Osteoblast (primary cell): ENCODE data around the gene CHSY1. TPM values are rescaled to one million over a fixed set of nuclear protein-coding genes. Genes with fewer than 3 reads are reported as not detected.
A peak's percentile ranks its signal among the peaks of the same experiment; 100 is the strongest.

Source experiments
- DNase-seq: peaks from one replicate; pipeline ENCODE4 v3.0.0; 2011; ENCODE audit warnings: low spot score, mixed read lengths; ENCODE audit not compliant: insufficient read length; ENCODE audit errors: missing footprints
- H2AFZ ChIP-seq: 2 replicates; pipeline ENCODE4 v1.6.0; 2011; ENCODE audit warnings: mild to moderate bottlenecking, low read length
- H3K27ac ChIP-seq: 2 replicates; pipeline ENCODE4 v1.5.1; 2011; ENCODE audit warnings: mild to moderate bottlenecking, low read depth, low read length, moderate library complexity
- H3K27me3 ChIP-seq: 2 replicates; pipeline ENCODE4 v1.6.0; 2012; ENCODE audit warnings: mild to moderate bottlenecking, control low read depth, inconsistent platforms, low read length, moderate library complexity; ENCODE audit not compliant: insufficient read depth
- H3K36me3 ChIP-seq: 2 replicates; pipeline ENCODE4 v1.5.1; 2011; ENCODE audit warnings: mild to moderate bottlenecking, low read length, control low read depth, moderate library complexity; ENCODE audit not compliant: insufficient read depth
- H3K4me1 ChIP-seq: 2 replicates; pipeline ENCODE4 v1.5.1; 2011; ENCODE audit warnings: mild to moderate bottlenecking, low read length, control low read depth, moderate library complexity; ENCODE audit not compliant: insufficient read depth
- H3K4me2 ChIP-seq: 2 replicates; pipeline ENCODE4 v1.6.0; 2011; ENCODE audit warnings: mild to moderate bottlenecking, low read length; ENCODE audit not compliant: insufficient read depth
- H3K4me3 ChIP-seq: fragments of 200-600 bp; sonication (generic); 3 replicates; pipeline ENCODE4 v1.5.1; 2012; ENCODE audit warnings: mild to moderate bottlenecking, low read length, inconsistent platforms; ENCODE audit not compliant: insufficient read depth
- H3K79me2 ChIP-seq: 2 replicates; pipeline ENCODE4 v1.6.0; 2012; ENCODE audit warnings: mild to moderate bottlenecking, low read length, control low read depth, inconsistent platforms; ENCODE audit not compliant: insufficient read depth
- H3K9me3 ChIP-seq: 2 replicates; pipeline ENCODE4 v1.5.1; 2011; ENCODE audit warnings: low read depth, low read length, control low read depth
- H4K20me1 ChIP-seq: 2 replicates; pipeline ENCODE4 v1.6.0; 2012; ENCODE audit warnings: mild to moderate bottlenecking, low read length, control low read depth; ENCODE audit not compliant: insufficient read depth
- CTCF ChIP-seq: IDR thresholded peaks from 2 replicates; pipeline ENCODE4 v1.5.1; 2011; ENCODE audit warnings: mild to moderate bottlenecking, low read depth, low read length, moderate library complexity; ENCODE audit errors: extremely low read depth
- total RNA-seq: library from RNA; depleted of rRNA; stranded (reverse); fragments of >200 nt; gene quantifications from 2 replicates; pipeline ENCODE4 v1.2.3, GENCODE V29; 2012

Gene CHSY1
- total RNA-seq, 1 donor: 39.1 TPM

GRCh38 chr15:101213147-101213546 lies 38.7 kb downstream of the CHSY1 start:
- TF ChIP-seq CTCF: no peak
- Histone ChIP-seq H3K27ac (no peak overlapping the region), H3K4me1 (peaks cover 29% of the 10 kb centered on the region), H2AFZ (no peak overlapping the region), H3K9me3 (no peaks in the 10 kb centered on the region), H3K79me2 (peaks cover 99% of the 10 kb centered on the region), H3K27me3 (no peaks in the 10 kb centered on the region), H3K4me3 (no peak overlapping the region), H3K4me2 (no peak overlapping the region), H4K20me1 (peaks cover 36% of the 10 kb centered on the region), H3K36me3 (peaks cover 22% of the 10 kb centered on the region)
- no peak for DNase-seq

- no peak for TF ChIP-seq CTCF
- Histone ChIP-seq H3K4me1 (peaks cover 41% of the 10 kb centered on the region), H3K36me3 (peaks cover 10% of the 10 kb centered on the region), H3K27me3 (no peaks in the 10 kb centered on the region), H4K20me1 (peaks cover 26% of the 10 kb centered on the region), H3K27ac (peak overlapping the region; percentile 34), H3K4me3 (no peak overlapping the region), H3K9me3 (no peaks in the 10 kb centered on the region), H2AFZ (no peak overlapping the region), H3K79me2 (peaks cover 99% of the 10 kb centered on the region), H3K4me2 (no peak overlapping the region)
- DNase-seq: no peak
Observed at GRCh38 chr15:101211897-101212296, 40.0 kb downstream of the CHSY1 start.

GRCh38 chr15:101210466-101210865 lies 41.4 kb downstream of the CHSY1 start:
- Histone ChIP-seq H3K27me3 (no peaks in the 10 kb centered on the region), H3K4me3 (no peak overlapping the region), H3K27ac (peak overlapping the region; percentile 92), H3K79me2 (peaks cover 99% of the 10 kb centered on the region), H3K4me2 (no peak overlapping the region), H3K4me1 (peaks cover 53% of the 10 kb centered on the region), H4K20me1 (peaks cover 21% of the 10 kb centered on the region), H2AFZ (no peak overlapping the region), H3K36me3 (peaks cover 6% of the 10 kb centered on the region), H3K9me3 (no peaks in the 10 kb centered on the region)
- no peak for DNase-seq
- no peak for TF ChIP-seq CTCF

- H2AFZ ChIP-seq: no peak overlapping the region
- H3K9me3 ChIP-seq: no peaks in the 10 kb centered on the region
- no peaks in the 10 kb centered on the region for H3K27me3 ChIP-seq
- no peak overlapping the region for H3K4me2 ChIP-seq
- no peak for TF ChIP-seq CTCF
- H3K79me2 ChIP-seq: peaks cover 99% of the 10 kb centered on the region
- peaks cover 6% of the 10 kb centered on the region for H3K36me3 ChIP-seq
- H4K20me1 ChIP-seq: peaks cover 20% of the 10 kb centered on the region
- H3K4me1 ChIP-seq: peaks cover 57% of the 10 kb centered on the region
- no peak overlapping the region for H3K4me3 ChIP-seq
- DNase-seq: no peak
- H3K27ac ChIP-seq: peak overlapping the region; percentile 92
Observed at GRCh38 chr15:101210058-101210457, 41.8 kb downstream of the CHSY1 start.
